Hematopoietic multipotent progenitor cell treated with erythropoietin and hydrocortisone succinate and interleukin-3 and kit ligand, for 17 days (in vitro differentiated cells): ENCODE results near the gene ZDHHC14.
"Not testable (repeated sequence)": the region's sequence is repeated elsewhere in the genome, so short reads cannot be mapped to it uniquely, and the experiment has no call there.

ENCODE experiments used
- DNase-seq: peaks from one replicate; pipeline ENCODE4 v3.0.0-alpha.2; 2015; ENCODE audit warnings: low spot score

ZDHHC14 gene

GRCh38 chr6:157406661-157407060 is 25.7 kb downstream of the ZDHHC14 start:
- DNase-seq, result no peak

GRCh38 chr6:157407646-157408045 is 26.7 kb downstream of the ZDHHC14 start:
- no peak for DNase-seq

- DNase-seq, result not testable (repeated sequence)
Observed at GRCh38 chr6:157408427-157408826, 27.4 kb downstream of the ZDHHC14 start.

- DNase-seq, result no peak
Observed at GRCh38 chr6:157410045-157410444, 29.1 kb downstream of the ZDHHC14 start.

- no peak for DNase-seq
Observed at GRCh38 chr6:157411368-157411767, 30.4 kb downstream of the ZDHHC14 start.

GRCh38 chr6:157412791-157413190 is 31.8 kb downstream of the ZDHHC14 start:
- DNase-seq, result no peak

- DNase-seq, result no peak
Observed at GRCh38 chr6:157420497-157420896, 39.5 kb downstream of the ZDHHC14 start.

GRCh38 chr6:157424491-157425020 is 43.6 kb downstream of the ZDHHC14 start:
- no peak for DNase-seq

- DNase-seq, result no peak
Observed at GRCh38 chr6:157427969-157428368, 47.0 kb downstream of the ZDHHC14 start.

- no peak for DNase-seq
Observed at GRCh38 chr6:157428427-157429202, 47.6 kb downstream of the ZDHHC14 start.

- DNase-seq, result no peak
Observed at GRCh38 chr6:157429248-157429647, 48.3 kb downstream of the ZDHHC14 start.

- no peak for DNase-seq
Observed at GRCh38 chr6:157430834-157431233, 49.8 kb downstream of the ZDHHC14 start.

GRCh38 chr6:157432231-157432891 is 51.4 kb downstream of the ZDHHC14 start:
- no peak for DNase-seq

GRCh38 chr6:157432892-157433265 is 51.9 kb downstream of the ZDHHC14 start:
- no peak for DNase-seq

- DNase-seq, result no peak
Observed at GRCh38 chr6:157433678-157434081, 52.7 kb downstream of the ZDHHC14 start.

GRCh38 chr6:157434349-157435033 is 53.5 kb downstream of the ZDHHC14 start:
- no peak for DNase-seq

GRCh38 chr6:157436219-157436943 is 55.4 kb downstream of the ZDHHC14 start:
- DNase-seq, result no peak

GRCh38 chr6:157436944-157437336 is 56.0 kb downstream of the ZDHHC14 start:
- no peak for DNase-seq

- no peak for DNase-seq
Observed at GRCh38 chr6:157438611-157439111, 57.7 kb downstream of the ZDHHC14 start.

GRCh38 chr6:157440171-157440570 is 59.2 kb downstream of the ZDHHC14 start:
- no peak for DNase-seq

GRCh38 chr6:157442291-157442690 is 61.3 kb downstream of the ZDHHC14 start:
- DNase-seq, result no peak
